Measurements from ENCODE around the gene USPL1. TPM values are rescaled to one million over a fixed set of nuclear protein-coding genes. Genes with fewer than 3 reads are reported as not detected.

Gene USPL1
- total RNA-seq (2022) (9.8 and 11.8 TPM in 2 replicates), Bru-seq, nascent RNA (percentile 86 among the genes with signal in this experiment), BruChase-seq, experiment 1, labeled RNA remaining after a 6-hour chase (percentile 58 among the genes with signal in this experiment), BruChase-seq, experiment 2, labeled RNA remaining after a 2-hour chase (percentile 81 among the genes with signal in this experiment)
- long read RNA-seq, partial matches to known transcripts, result 1 of 10 reads
- long read RNA-seq, other reads (novel, unspliced or antisense), result 8 of 10 reads

DNA sequence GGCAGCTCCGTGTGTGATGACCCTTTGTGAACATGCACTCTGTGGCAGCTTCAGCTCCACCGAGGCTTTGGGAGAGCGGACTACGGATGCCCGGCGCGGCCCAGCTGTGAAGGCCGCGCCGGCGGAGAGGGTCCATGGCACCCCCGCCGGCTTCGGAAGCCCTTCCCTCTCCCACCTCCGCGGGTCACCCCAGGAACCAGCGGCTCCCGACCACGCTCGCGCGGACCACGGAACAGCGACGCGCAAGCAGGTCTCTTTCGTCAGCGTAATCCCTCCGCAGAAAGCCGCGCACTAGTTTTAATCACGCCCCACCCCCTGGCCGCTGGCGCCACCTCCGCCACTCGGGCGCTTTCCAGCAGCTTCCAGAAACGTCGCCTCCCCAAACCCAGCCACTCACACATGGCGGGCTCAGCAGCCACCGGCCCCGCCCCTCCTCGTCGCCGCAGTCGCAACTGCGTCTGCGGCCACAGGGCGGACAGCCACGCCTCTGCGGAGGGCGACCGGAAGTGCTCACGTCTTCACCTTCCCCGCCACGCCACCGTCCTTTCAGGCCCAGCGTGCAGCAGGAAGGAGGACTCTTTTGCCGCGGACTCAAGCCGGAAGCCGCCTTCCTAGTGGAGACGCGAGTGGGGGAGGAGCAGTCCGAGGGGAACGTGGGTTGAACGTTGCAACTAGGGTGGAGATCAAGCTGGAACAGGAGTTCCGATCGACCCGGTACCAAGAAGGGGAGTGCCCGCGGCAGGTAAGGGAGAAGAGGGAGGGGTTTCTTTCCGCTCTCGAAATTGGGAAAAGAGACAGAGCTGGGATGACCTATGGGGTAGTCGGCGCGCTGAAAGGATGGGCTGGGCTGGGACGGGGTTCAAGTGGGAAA lies at the start of gene USPL1:
Gene USPL1, plus strand, starts transcription at position 606 of the 871 bp plus-strand sequence. CDS start 3,221 bp downstream, outside the sequence.
- Mint-ChIP-seq H3K27ac (ENCODE audit: low read depth, unreplicated experiment) (no peak within 1 kb of the TSS), H3K9me3 (ENCODE audit: unreplicated experiment) (no peaks in the 10 kb centered on the region), H3K4me3 (ENCODE audit: unreplicated experiment) (no peak within 1 kb of the TSS), H3K27me3 (ENCODE audit: insufficient read depth, unreplicated experiment) (no peaks in the 10 kb centered on the region), H3K4me1 (ENCODE audit: insufficient read depth, unreplicated experiment) (peaks cover 20% of the 10 kb centered on the region), H3K36me3 (ENCODE audit: insufficient read depth, unreplicated experiment) (peaks cover 14% of the 10 kb centered on the region)
- DNase-seq (ENCODE audit: unreplicated experiment), result peak; percentile 97
- no TSS peak for BruUV-seq (replicated peaks)
- POLR2A ChIA-PET, result interaction anchor here (0.6 to 4.3 kb wide), 77 partner anchors 11 to 1358 kb away, joined by 3 to 81 read pairs (median 5); partner anchors contain the start of genes HMGB1, KATNAL1, UBE2L5 and UBL3
- intact Hi-C loops (cut with micrococcal nuclease), result loop anchor here (1.0 to 10.0 kb wide), 9 partner anchors 40 to 427 kb away; partner anchors contain the start of gene HMGB1
- CTCF ChIA-PET, result interaction anchor here (0.6 to 2.2 kb wide), 9 partner anchors 12 to 427 kb away, joined by 3 to 10 read pairs (median 3); no protein-coding TSS in a partner anchor
- TF ChIP-seq, protein P1, sequence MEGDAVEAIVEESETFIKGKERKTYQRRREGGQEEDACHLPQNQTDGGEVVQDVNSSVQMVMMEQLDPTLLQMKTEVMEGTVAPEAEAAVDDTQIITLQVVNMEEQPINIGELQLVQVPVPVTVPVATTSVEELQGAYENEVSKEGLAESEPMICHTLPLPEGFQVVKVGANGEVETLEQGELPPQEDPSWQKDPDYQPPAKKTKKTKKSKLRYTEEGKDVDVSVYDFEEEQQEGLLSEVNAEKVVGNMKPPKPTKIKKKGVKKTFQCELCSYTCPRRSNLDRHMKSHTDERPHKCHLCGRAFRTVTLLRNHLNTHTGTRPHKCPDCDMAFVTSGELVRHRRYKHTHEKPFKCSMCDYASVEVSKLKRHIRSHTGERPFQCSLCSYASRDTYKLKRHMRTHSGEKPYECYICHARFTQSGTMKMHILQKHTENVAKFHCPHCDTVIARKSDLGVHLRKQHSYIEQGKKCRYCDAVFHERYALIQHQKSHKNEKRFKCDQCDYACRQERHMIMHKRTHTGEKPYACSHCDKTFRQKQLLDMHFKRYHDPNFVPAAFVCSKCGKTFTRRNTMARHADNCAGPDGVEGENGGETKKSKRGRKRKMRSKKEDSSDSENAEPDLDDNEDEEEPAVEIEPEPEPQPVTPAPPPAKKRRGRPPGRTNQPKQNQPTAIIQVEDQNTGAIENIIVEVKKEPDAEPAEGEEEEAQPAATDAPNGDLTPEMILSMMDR (IDR thresholded peaks at IDR 0.05; ENCODE audit: unreplicated experiment), result no peak

DNA sequence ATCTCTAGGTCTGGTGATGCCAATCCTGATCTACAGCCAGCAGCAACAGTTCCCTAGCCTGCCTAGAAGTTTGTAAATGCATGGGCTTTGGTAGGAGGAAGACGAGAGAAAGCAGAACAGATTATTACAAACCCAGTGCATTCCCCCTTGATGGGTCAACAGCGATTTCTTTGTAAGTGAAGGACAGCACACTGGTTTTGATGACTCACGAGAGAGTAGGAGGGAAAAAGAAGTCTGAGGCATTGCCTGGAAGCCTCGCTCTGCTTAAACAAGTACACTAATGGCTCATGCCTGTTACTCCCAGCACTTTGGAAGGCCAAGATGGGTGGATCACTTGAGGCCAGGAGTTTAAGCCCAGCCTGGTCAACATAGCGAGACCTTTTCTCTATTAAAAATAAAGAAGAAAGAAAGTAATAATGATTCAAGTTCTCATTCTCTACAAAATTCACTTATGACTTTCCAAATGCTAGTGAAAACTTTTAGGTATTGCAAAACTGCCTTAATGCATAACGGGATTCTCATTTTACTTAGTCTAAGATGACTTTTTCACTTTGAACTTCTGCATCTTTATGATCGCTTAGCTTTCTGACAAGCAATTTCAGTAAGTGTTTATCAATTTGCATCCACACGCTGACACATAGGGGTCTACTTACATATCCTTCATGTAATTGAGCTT lies 47.7 kb upstream of the USPL1 start:
- H3K27ac Mint-ChIP-seq (ENCODE audit: low read depth, unreplicated experiment), result peak overlapping the region; percentile 30
- no TSS peak for BruUV-seq (replicated peaks)
- POLR2A ChIA-PET, result interaction anchor here (0.7 to 2.9 kb wide), 3 partner anchors 38 to 47 kb away, joined by 3 to 43 read pairs (median 3); partner anchors contain the start of gene USPL1

DNA sequence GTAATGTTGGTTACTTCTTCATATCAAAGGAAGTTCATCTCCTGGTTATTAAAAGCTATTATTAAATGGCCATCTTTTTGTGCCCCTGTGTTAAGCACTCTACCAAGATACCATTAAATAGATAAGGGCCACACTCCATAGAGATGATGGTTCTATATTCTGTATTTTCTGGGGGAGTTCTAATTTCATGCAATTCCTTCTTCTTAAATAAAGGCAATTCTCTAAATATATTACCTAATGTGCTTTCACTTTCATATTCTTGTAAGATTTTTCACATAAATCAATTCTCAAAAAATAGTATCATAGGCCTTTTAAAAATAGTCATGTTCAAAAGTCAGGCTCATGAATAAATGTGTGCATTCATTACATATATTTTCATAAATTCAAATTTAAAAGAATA lies 47.0 kb upstream of the USPL1 start:
- intact Hi-C loops (cut with micrococcal nuclease), result loop anchor here (5.0 kb wide), 5 partner anchors 103 to 428 kb away; partner anchors contain the start of gene HMGB1
- Mint-ChIP-seq H3K27ac (ENCODE audit: low read depth, unreplicated experiment) (no peak overlapping the region), H3K4me1 (ENCODE audit: insufficient read depth, unreplicated experiment) (peaks cover 24% of the 10 kb centered on the region), H3K9me3 (ENCODE audit: unreplicated experiment) (no peaks in the 10 kb centered on the region), H3K36me3 (ENCODE audit: insufficient read depth, unreplicated experiment) (no peaks in the 10 kb centered on the region), H3K27me3 (ENCODE audit: insufficient read depth, unreplicated experiment) (no peaks in the 10 kb centered on the region), H3K4me3 (ENCODE audit: unreplicated experiment) (no peak overlapping the region)
- no peak for DNase-seq (ENCODE audit: unreplicated experiment)
- TF ChIP-seq, protein P1 (IDR thresholded peaks at IDR 0.05; ENCODE audit: unreplicated experiment), result no peak
- CTCF ChIA-PET, result interaction anchor here (0.6 to 1.6 kb wide), 4 partner anchors 8 to 46 kb away, joined by 3 to 4 read pairs (median 3); no protein-coding TSS in a partner anchor
- POLR2A ChIA-PET, result interaction anchor here (0.7 to 2.9 kb wide), 4 partner anchors 38 to 428 kb away, joined by 3 to 43 read pairs (median 4); partner anchors contain the start of gene USPL1
- BruUV-seq (replicated peaks), result no TSS peak

More for the DNA sequence above, 47.7 kb upstream of the USPL1 start:
- Mint-ChIP-seq H3K36me3 (ENCODE audit: insufficient read depth, unreplicated experiment) (no peaks in the 10 kb centered on the region), H3K4me1 (ENCODE audit: insufficient read depth, unreplicated experiment) (peaks cover 24% of the 10 kb centered on the region), H3K9me3 (ENCODE audit: unreplicated experiment) (no peaks in the 10 kb centered on the region), H3K4me3 (ENCODE audit: unreplicated experiment) (no peak overlapping the region), H3K27me3 (ENCODE audit: insufficient read depth, unreplicated experiment) (no peaks in the 10 kb centered on the region)
- intact Hi-C loops (cut with micrococcal nuclease), result loop anchor here (5.0 kb wide), 5 partner anchors 103 to 428 kb away; partner anchors contain the start of gene HMGB1
- peak; percentile 92 for DNase-seq (ENCODE audit: unreplicated experiment)
- TF ChIP-seq, protein P1 (IDR thresholded peaks at IDR 0.05; ENCODE audit: unreplicated experiment), result no peak
- CTCF ChIA-PET, result interaction anchor here (0.6 to 0.8 kb wide), 2 partner anchors 8 to 33 kb away, joined by 3 read pairs; no protein-coding TSS in a partner anchor

All from MCF 10A (cell line).